Trophoblast cell (in vitro differentiated cells and primary cell): ENCODE data around the gene MAPKAPK5.

ENCODE experiments used
- DNase-seq, 2 donors: peaks; one replicate each; pipeline ENCODE4 v3.0.0-alpha.2; 2016
- H2AFZ ChIP-seq: 2 replicates; pipeline ENCODE4 v1.6.1; 2013; ENCODE audit warnings: low read length, moderate library complexity, mild to moderate bottlenecking; ENCODE audit not compliant: insufficient read depth, poor library complexity
- H2AK5ac ChIP-seq: 2 replicates; pipeline ENCODE4 v1.6.1; 2013; ENCODE audit warnings: mild to moderate bottlenecking, low read length
- H2BK120ac ChIP-seq: 2 replicates; pipeline ENCODE4 v1.6.1; 2013; ENCODE audit warnings: low read length, mild to moderate bottlenecking, moderate library complexity; ENCODE audit not compliant: insufficient read depth, poor library complexity
- H2BK12ac ChIP-seq: 2 replicates; pipeline ENCODE4 v1.6.1; 2013; ENCODE audit warnings: mild to moderate bottlenecking, low read length, moderate library complexity
- H2BK5ac ChIP-seq: 2 replicates; pipeline ENCODE4 v1.6.1; 2013; ENCODE audit warnings: low read length, low read depth, moderate library complexity, mild to moderate bottlenecking; ENCODE audit not compliant: poor library complexity
- H3K14ac ChIP-seq: 2 replicates; pipeline ENCODE4 v1.6.1; 2013; ENCODE audit warnings: mild to moderate bottlenecking, low read length
- H3K18ac ChIP-seq: 2 replicates; pipeline ENCODE4 v1.6.1; 2013; ENCODE audit warnings: mild to moderate bottlenecking, low read length
- H3K23ac ChIP-seq: 2 replicates; pipeline ENCODE4 v1.6.1; 2013; ENCODE audit warnings: low read length
- H3K27ac ChIP-seq: 2 replicates; pipeline ENCODE4 v1.5.1; 2013; ENCODE audit warnings: low read depth, mild to moderate bottlenecking, inconsistent platforms, low read length, moderate library complexity
- H3K27me3 ChIP-seq: 2 replicates; pipeline ENCODE4 v1.6.1; 2013; ENCODE audit warnings: inconsistent platforms, mild to moderate bottlenecking, low read length, moderate library complexity; ENCODE audit not compliant: insufficient read depth
- H3K36me3 ChIP-seq, 2 experiments: 1 replicate in 1 of 2; 2 replicates in 1 of 2; pipeline ENCODE4 v1.6.1; 2013; ENCODE audit warnings: low read length in 2 of 2, mild to moderate bottlenecking in 2 of 2, moderate library complexity in 1 of 2; ENCODE audit not compliant: insufficient read depth in 2 of 2, control insufficient read depth in 1 of 2
- H3K4ac ChIP-seq: 2 replicates; pipeline ENCODE4 v1.6.1; 2013; ENCODE audit warnings: low read depth, mild to moderate bottlenecking, low read length, moderate library complexity
- H3K4me1 ChIP-seq, 2 experiments: 1 replicate in 1 of 2; 2 replicates in 1 of 2; pipeline ENCODE4 v1.6.1; 2013; ENCODE audit warnings: low read length in 2 of 2, mild to moderate bottlenecking in 2 of 2, moderate library complexity in 1 of 2; ENCODE audit not compliant: insufficient read depth in 2 of 2, control insufficient read depth in 1 of 2
- H3K4me2 ChIP-seq: 2 replicates; pipeline ENCODE4 v1.6.1; 2013; ENCODE audit warnings: inconsistent platforms, mild to moderate bottlenecking, low read length, moderate library complexity
- H3K4me3 ChIP-seq: 2 replicates; pipeline ENCODE4 v1.5.1; 2013; ENCODE audit warnings: mild to moderate bottlenecking, low read depth, low read length, inconsistent platforms
- H3K79me1 ChIP-seq: one replicate; pipeline ENCODE4 v1.6.1; 2013; ENCODE audit warnings: low read length
- H3K79me2 ChIP-seq: 2 replicates; pipeline ENCODE4 v1.6.1; 2013; ENCODE audit warnings: low read length, mild to moderate bottlenecking; ENCODE audit not compliant: control insufficient read depth, insufficient read depth, poor library complexity
- H3K9ac ChIP-seq: 2 replicates; pipeline ENCODE4 v1.6.1; 2013; ENCODE audit warnings: mild to moderate bottlenecking, low read length
- H3K9me3 ChIP-seq: 2 replicates; pipeline ENCODE4 v1.6.1; 2013; ENCODE audit warnings: low read depth, mild to moderate bottlenecking, control low read depth, inconsistent platforms, low read length; ENCODE audit not compliant: insufficient read depth
- H4K12ac ChIP-seq: 2 replicates; pipeline ENCODE4 v1.6.1; 2013; ENCODE audit warnings: low read depth, mild to moderate bottlenecking, low read length, moderate library complexity
- H4K8ac ChIP-seq: 2 replicates; pipeline ENCODE4 v1.6.1; 2013; ENCODE audit warnings: low read depth, mild to moderate bottlenecking, low read length, moderate library complexity
- H4K91ac ChIP-seq: one replicate; pipeline ENCODE4 v1.6.1; 2013; ENCODE audit warnings: low read depth, mild to moderate bottlenecking, low read length, moderate library complexity
- WGBS: extraction: QIAGEN DNeasy Blood & Tissue Kit; methylation state at CpG from one replicate; pipeline ENCODE4 v1.1.7; 2013; ENCODE audit warnings: missing lambda C conversion rate; ENCODE audit not compliant: insufficient read length, insufficient coverage; ENCODE audit errors: extremely low coverage; 5-methylcytosine and 5-hydroxymethylcytosine counted together

Gene MAPKAPK5

DNA sequence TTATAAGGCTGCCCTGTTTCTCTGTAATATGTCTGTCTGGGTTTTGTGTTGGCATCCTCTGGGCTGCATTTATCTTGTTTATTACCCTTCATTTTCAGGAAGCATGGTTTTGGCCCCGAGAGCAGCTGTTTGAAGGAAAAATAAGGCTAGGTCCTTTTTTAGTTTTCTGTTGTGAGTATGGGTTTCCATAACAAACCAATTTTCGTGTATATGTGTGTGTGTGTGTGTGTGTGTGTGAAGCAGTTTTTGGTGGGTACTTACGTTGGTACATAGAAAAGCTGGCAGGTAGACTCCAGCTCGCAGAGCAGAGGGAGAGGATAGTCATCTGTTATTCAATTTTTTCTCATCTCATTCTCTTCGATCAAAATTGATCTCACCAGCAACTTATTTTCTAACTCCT is 52.5 kb downstream of the MAPKAPK5 start:
- H3K23ac ChIP-seq, result no peak overlapping the region
- H3K27me3 ChIP-seq, result no peaks in the 10 kb centered on the region
- no peak overlapping the region for H3K4me2 ChIP-seq
- peaks cover 20 to 35% of the 10 kb centered on the region in 2 experiments for H3K36me3 ChIP-seq
- H2BK120ac ChIP-seq, result no peak overlapping the region
- H2BK5ac ChIP-seq, result no peak overlapping the region
- no peaks in the 10 kb centered on the region for H3K4me1 ChIP-seq
- no peak overlapping the region for H2AFZ ChIP-seq
- WGBS, result no CpG with 5 or more reads among the region's 5 CpGs
- no peak overlapping the region for H3K14ac ChIP-seq
- H3K79me2 ChIP-seq, result no peaks in the 10 kb centered on the region
- H4K12ac ChIP-seq, result no peak overlapping the region
- no peak overlapping the region for H3K18ac ChIP-seq
- H4K91ac ChIP-seq, result no peak overlapping the region
- H3K9me3 ChIP-seq, result no peaks in the 10 kb centered on the region
- H2BK12ac ChIP-seq, result no peak overlapping the region
- H3K27ac ChIP-seq, result no peak overlapping the region
- no peak for DNase-seq
- H3K9ac ChIP-seq, result no peak overlapping the region
- H3K79me1 ChIP-seq, result no peaks in the 10 kb centered on the region
- no peak overlapping the region for H4K8ac ChIP-seq
- no peak overlapping the region for H2AK5ac ChIP-seq
- no peak overlapping the region for H3K4ac ChIP-seq
- H3K4me3 ChIP-seq, result no peak overlapping the region

GRCh38 chr12:111901182-111901581 is 59.2 kb downstream of the MAPKAPK5 start:
- Histone ChIP-seq H3K23ac (no peak overlapping the region), H3K79me2 (no peaks in the 10 kb centered on the region), H4K12ac (no peak overlapping the region), H4K8ac (no peak overlapping the region), H3K4me1 (no peaks in the 10 kb centered on the region), H2BK5ac (no peak overlapping the region), H3K36me3 (peaks cover 18 to 24% of the 10 kb centered on the region in 2 experiments), H3K4me2 (no peak overlapping the region), H2AFZ (no peak overlapping the region), H2BK12ac (no peak overlapping the region), H3K9ac (no peak overlapping the region), H3K18ac (no peak overlapping the region), H3K9me3 (peaks cover 5% of the 10 kb centered on the region), H3K14ac (no peak overlapping the region), H2AK5ac (no peak overlapping the region), H3K4ac (no peak overlapping the region), H4K91ac (no peak overlapping the region), H3K27me3 (no peaks in the 10 kb centered on the region), H3K79me1 (no peaks in the 10 kb centered on the region), H3K27ac (no peak overlapping the region), H2BK120ac (no peak overlapping the region), H3K4me3 (no peak overlapping the region)
- DNase-seq, result no peak
- no CpG with 5 or more reads among the region's 4 CpGs for WGBS

- Histone ChIP-seq H3K4me1 (no peaks in the 10 kb centered on the region), H3K9me3 (peaks cover 6% of the 10 kb centered on the region), H4K91ac (no peak overlapping the region), H3K23ac (no peak overlapping the region), H3K27ac (no peak overlapping the region), H2BK12ac (no peak overlapping the region), H4K12ac (peak overlapping the region; percentile 43), H3K4me2 (no peak overlapping the region), H3K9ac (no peak overlapping the region), H3K79me1 (no peaks in the 10 kb centered on the region), H2AFZ (no peak overlapping the region), H3K4me3 (no peak overlapping the region), H3K4ac (no peak overlapping the region), H2AK5ac (no peak overlapping the region), H3K18ac (no peak overlapping the region), H2BK120ac (no peak overlapping the region), H3K27me3 (no peaks in the 10 kb centered on the region), H3K36me3 (peaks cover 16 to 23% of the 10 kb centered on the region in 2 experiments), H3K14ac (no peak overlapping the region), H2BK5ac (no peak overlapping the region), H3K79me2 (no peaks in the 10 kb centered on the region), H4K8ac (no peak overlapping the region)
- DNase-seq, result no peak
These were observed 62.5 kb downstream of the MAPKAPK5 start for GRCh38 chr12:111904446-111904975.

- H3K27ac ChIP-seq, result no peak overlapping the region
- no peak overlapping the region for H3K4me2 ChIP-seq
- H4K12ac ChIP-seq, result no peak overlapping the region
- no peaks in the 10 kb centered on the region for H3K79me1 ChIP-seq
- no peak overlapping the region for H2BK12ac ChIP-seq
- no peak overlapping the region for H3K9ac ChIP-seq
- no peak overlapping the region for H2AFZ ChIP-seq
- no peak overlapping the region for H3K23ac ChIP-seq
- H2BK120ac ChIP-seq, result no peak overlapping the region
- peaks cover 4% of the 10 kb centered on the region for H3K9me3 ChIP-seq
- H3K4me1 ChIP-seq, result no peaks in the 10 kb centered on the region
- no CpG with 5 or more reads among the region's 3 CpGs for WGBS
- no peak overlapping the region for H2BK5ac ChIP-seq
- no peaks in the 10 kb centered on the region for H3K27me3 ChIP-seq
- H3K18ac ChIP-seq, result no peak overlapping the region
- peaks cover 12 to 14% of the 10 kb centered on the region in 2 experiments for H3K36me3 ChIP-seq
- no peaks in the 10 kb centered on the region for H3K79me2 ChIP-seq
- no peak overlapping the region for H3K14ac ChIP-seq
- no peak for DNase-seq
- H2AK5ac ChIP-seq, result no peak overlapping the region
- no peak overlapping the region for H3K4ac ChIP-seq
- no peak overlapping the region for H4K8ac ChIP-seq
- no peak overlapping the region for H3K4me3 ChIP-seq
- H4K91ac ChIP-seq, result no peak overlapping the region
These were observed 63.5 kb downstream of the MAPKAPK5 start for GRCh38 chr12:111905502-111905901.
